ENCODE measurements around the gene KCTD17. TPM values are rescaled to one million over a fixed set of nuclear protein-coding genes. Genes with fewer than 3 reads are reported as not detected.

Gene KCTD17
- total RNA-seq, 4 donors from 2014 or later, result 1.8 to 3.3 (median 2.6) TPM

GRCh38 chr22:37065961-37066360 lies 14.4 kb downstream of the KCTD17 start:
- H3K36me3 ChIP-seq, result no peaks in the 10 kb centered on the region
- no peak for TF ChIP-seq CTCF (IDR thresholded peaks at IDR 0.05 in 4 of 5, conservative IDR thresholded peaks at IDR 0.05 in 1 of 5)
- no peak for TF ChIP-seq POLR2A (IDR thresholded peaks at IDR 0.05)
- intact Hi-C loops (cut with DNase I; ENCODE audit: low total_unique reads), result no loop called here
- ATAC-seq, result no peak
- no peaks in the 10 kb centered on the region for H3K4me1 ChIP-seq
- no peak overlapping the region for H3K27ac ChIP-seq
- peaks cover 17 to 30% (median 21%) of the 10 kb centered on the region in 3 donors for H3K27me3 ChIP-seq
- no peaks in the 10 kb centered on the region for H3K9me3 ChIP-seq
- DNase-seq, result no peak
- no peak overlapping the region for H3K4me3 ChIP-seq
- in situ Hi-C loops (cut with MboI; ENCODE audit: low sequenced_read_pairs in 4 of 4), result no loop called here

- H3K36me3 ChIP-seq, result no peaks in the 10 kb centered on the region
- H3K9me3 ChIP-seq, result no peaks in the 10 kb centered on the region
- H3K4me1 ChIP-seq, result no peaks in the 10 kb centered on the region
- ATAC-seq (no peak), DNase-seq (no peak)
- no peak overlapping the region for H3K27ac ChIP-seq
- in situ Hi-C loops (cut with MboI; ENCODE audit: low sequenced_read_pairs in 4 of 4) (no loop called here), intact Hi-C loops (cut with DNase I; ENCODE audit: low total_unique reads) (no loop called here)
- TF ChIP-seq CTCF (IDR thresholded peaks at IDR 0.05 in 4 of 5, conservative IDR thresholded peaks at IDR 0.05 in 1 of 5) (no peak), POLR2A (IDR thresholded peaks at IDR 0.05) (no peak)
- H3K27me3 ChIP-seq, result peaks cover 17 to 30% (median 21%) of the 10 kb centered on the region in 3 donors
- no peak overlapping the region for H3K4me3 ChIP-seq
Measured at GRCh38 chr22:37067428-37067827, 15.9 kb downstream of the KCTD17 start.

- TF ChIP-seq POLR2A (IDR thresholded peaks at IDR 0.05) (no peak), CTCF (IDR thresholded peaks at IDR 0.05 in 4 of 5, conservative IDR thresholded peaks at IDR 0.05 in 1 of 5) (no peak)
- Histone ChIP-seq H3K27ac (no peak overlapping the region), H3K4me3 (no peak overlapping the region), H3K36me3 (no peaks in the 10 kb centered on the region), H3K9me3 (no peaks in the 10 kb centered on the region), H3K27me3 (peaks cover 18 to 30% (median 23%) of the 10 kb centered on the region in 3 donors), H3K4me1 (no peaks in the 10 kb centered on the region)
- in situ Hi-C loops (cut with MboI; ENCODE audit: low sequenced_read_pairs in 4 of 4), result no loop called here
- no peak for ATAC-seq
- intact Hi-C loops (cut with DNase I; ENCODE audit: low total_unique reads), result no loop called here
- DNase-seq, result no peak
Measured at GRCh38 chr22:37068859-37069258, 17.3 kb downstream of the KCTD17 start.

GRCh38 chr22:37069319-37069718 lies 17.8 kb downstream of the KCTD17 start:
- no peak for ATAC-seq
- DNase-seq, result no peak
- in situ Hi-C loops (cut with MboI; ENCODE audit: low sequenced_read_pairs in 4 of 4) (no loop called here), intact Hi-C loops (cut with DNase I; ENCODE audit: low total_unique reads) (no loop called here)
- H3K4me3 ChIP-seq, result no peak overlapping the region
- no peaks in the 10 kb centered on the region for H3K9me3 ChIP-seq
- H3K4me1 ChIP-seq, result no peaks in the 10 kb centered on the region
- H3K27me3 ChIP-seq, result peaks cover 23 to 30% (median 24%) of the 10 kb centered on the region in 3 donors
- TF ChIP-seq CTCF (IDR thresholded peaks at IDR 0.05 in 4 of 5, conservative IDR thresholded peaks at IDR 0.05 in 1 of 5) (no peak), POLR2A (IDR thresholded peaks at IDR 0.05) (no peak)
- no peak overlapping the region for H3K27ac ChIP-seq
- H3K36me3 ChIP-seq, result no peaks in the 10 kb centered on the region

GRCh38 chr22:37069719-37070118 lies 18.2 kb downstream of the KCTD17 start:
- ATAC-seq (no peak), DNase-seq (no peak)
- intact Hi-C loops (cut with DNase I; ENCODE audit: low total_unique reads), result no loop called here
- TF ChIP-seq CTCF (IDR thresholded peaks at IDR 0.05 in 4 of 5, conservative IDR thresholded peaks at IDR 0.05 in 1 of 5) (no peak), POLR2A (IDR thresholded peaks at IDR 0.05) (no peak)
- Histone ChIP-seq H3K36me3 (no peaks in the 10 kb centered on the region), H3K4me3 (no peak overlapping the region), H3K9me3 (no peaks in the 10 kb centered on the region), H3K4me1 (no peaks in the 10 kb centered on the region), H3K27me3 (peaks cover 23 to 30% (median 24%) of the 10 kb centered on the region in 3 donors), H3K27ac (no peak overlapping the region)
- in situ Hi-C loops (cut with MboI; ENCODE audit: low sequenced_read_pairs in 4 of 4), result no loop called here
